CD4-positive, CD25-positive, alpha-beta regulatory T cell (primary cell): ENCODE measurements around the gene BCKDHA. TPM values are rescaled to one million over a fixed set of nuclear protein-coding genes. Genes with fewer than 3 reads are reported as not detected.
A peak's percentile ranks its signal among the peaks of the same experiment; 100 is the strongest.

Experiments used
- ATAC-seq, 2 donors: fragments of 150-1000 bp; cut with Tn5 transposase; one replicate each; pipeline ENCODE4 v1.10.0; 2021; ENCODE audit warnings: low read depth in 2 of 2, moderate number of reproducible peaks in 2 of 2, moderate library complexity in 1 of 2
- DNase-seq, 3 donors: peaks; one replicate each; pipeline versions ENCODE4 v3.0.0 to v3.0.0-alpha.2; 2012 to 2022; ENCODE audit warnings: mixed read lengths in 1 of 3
- H3K27ac ChIP-seq: one replicate; pipeline ENCODE4 v1.7.0; 2013; ENCODE audit warnings: mild to moderate bottlenecking, low read length; ENCODE audit not compliant: insufficient read depth, poor library complexity, severe bottlenecking
- H3K27me3 ChIP-seq: one replicate; pipeline ENCODE4 v1.7.0; 2013; ENCODE audit warnings: low read length; ENCODE audit not compliant: control insufficient read depth, insufficient read depth
- H3K36me3 ChIP-seq: one replicate; pipeline ENCODE4 v1.7.0; 2013; ENCODE audit warnings: mild to moderate bottlenecking, low read length, moderate library complexity; ENCODE audit not compliant: control insufficient read depth, insufficient read depth
- H3K4me1 ChIP-seq: 2 replicates; pipeline ENCODE4 v1.7.0; 2013; ENCODE audit warnings: mild to moderate bottlenecking, low read length; ENCODE audit not compliant: insufficient read depth, control insufficient read depth, poor library complexity, severe bottlenecking
- H3K4me3 ChIP-seq: one replicate; pipeline ENCODE4 v1.7.0; 2013; ENCODE audit warnings: low read depth, mild to moderate bottlenecking, low read length, moderate library complexity
- H3K9me3 ChIP-seq, 2 experiments: 1 replicate in 1 of 2; 2 replicates in 1 of 2; pipeline ENCODE4 v1.7.0; 2013; ENCODE audit warnings: low read length in 2 of 2, mild to moderate bottlenecking in 1 of 2, moderate library complexity in 1 of 2; ENCODE audit not compliant: control insufficient read depth in 2 of 2
- H3K27ac Mint-ChIP-seq, 3 donors: one replicate each; pipeline ENCODE4 v1.8.0; 2020 to 2022; ENCODE audit warnings: mild to moderate bottlenecking in 3 of 3, mixed read lengths in 3 of 3, moderate library complexity in 2 of 3
- H3K27me3 Mint-ChIP-seq: one replicate; pipeline ENCODE4 v1.8.0; 2022; ENCODE audit warnings: mild to moderate bottlenecking, mixed read lengths
- H3K36me3 Mint-ChIP-seq: one replicate; pipeline ENCODE4 v1.8.0; 2020; ENCODE audit warnings: mixed read lengths
- H3K4me1 Mint-ChIP-seq, 4 donors: one replicate each; pipeline ENCODE4 v1.8.0; 2020 to 2022; ENCODE audit warnings: mixed read lengths in 4 of 4, mild to moderate bottlenecking in 1 of 4
- H3K4me3 Mint-ChIP-seq, 4 donors: one replicate each; pipeline ENCODE4 v1.8.0; 2020 to 2022; ENCODE audit warnings: mild to moderate bottlenecking in 4 of 4, mixed read lengths in 4 of 4, moderate library complexity in 3 of 4
- H3K9me3 Mint-ChIP-seq, 7 donors: one replicate each; pipeline ENCODE4 v1.8.0; 2020 to 2022; ENCODE audit warnings: mixed read lengths in 7 of 7, mild to moderate bottlenecking in 3 of 7, moderate library complexity in 2 of 7
- polyA plus RNA-seq, 4 donors: library from polyadenylated mRNA; unstranded; fragments of 300-500 nt; fragmentation: Illumina TruSeq; gene quantifications; one replicate each; pipeline ENCODE4 v1.2.3, GENCODE V29; 2021
- total RNA-seq: library from RNA; stranded (reverse); gene quantifications from one replicate; pipeline ENCODE4 v1.2.3, GENCODE V29; 2022

Gene BCKDHA
- total and polyA plus RNA-seq, 5 donors from 2014 or later: 14.3 to 66.0 (median 60.6) TPM

GRCh38 chr19:41447732-41448332, 50.2 kb downstream of the BCKDHA start:
- DNase-seq (peak in 1 of 3 donors; percentile 29), ATAC-seq (no peak)
- peaks cover 29% of the 10 kb centered on the region for H3K27me3 Mint-ChIP-seq
- H3K36me3 ChIP-seq: no peaks in the 10 kb centered on the region
- H3K4me3 ChIP-seq: no peak overlapping the region
- no peaks in the 10 kb centered on the region for H3K36me3 Mint-ChIP-seq
- H3K9me3 ChIP-seq: no peaks in the 10 kb centered on the region
- peaks cover 0 to 2% (median 0%) of the 10 kb centered on the region in 7 donors for H3K9me3 Mint-ChIP-seq
- H3K27me3 ChIP-seq: peaks cover 2% of the 10 kb centered on the region
- no peak overlapping the region for H3K27ac Mint-ChIP-seq
- H3K4me3 Mint-ChIP-seq: peak overlapping the region in 2 of 4 donors; percentile 3 to 38
- H3K4me1 ChIP-seq: peaks cover 8% of the 10 kb centered on the region
- no peak overlapping the region for H3K27ac ChIP-seq
- H3K4me1 Mint-ChIP-seq: peaks cover 0 to 18% (median 3%) of the 10 kb centered on the region in 4 donors

DNA sequence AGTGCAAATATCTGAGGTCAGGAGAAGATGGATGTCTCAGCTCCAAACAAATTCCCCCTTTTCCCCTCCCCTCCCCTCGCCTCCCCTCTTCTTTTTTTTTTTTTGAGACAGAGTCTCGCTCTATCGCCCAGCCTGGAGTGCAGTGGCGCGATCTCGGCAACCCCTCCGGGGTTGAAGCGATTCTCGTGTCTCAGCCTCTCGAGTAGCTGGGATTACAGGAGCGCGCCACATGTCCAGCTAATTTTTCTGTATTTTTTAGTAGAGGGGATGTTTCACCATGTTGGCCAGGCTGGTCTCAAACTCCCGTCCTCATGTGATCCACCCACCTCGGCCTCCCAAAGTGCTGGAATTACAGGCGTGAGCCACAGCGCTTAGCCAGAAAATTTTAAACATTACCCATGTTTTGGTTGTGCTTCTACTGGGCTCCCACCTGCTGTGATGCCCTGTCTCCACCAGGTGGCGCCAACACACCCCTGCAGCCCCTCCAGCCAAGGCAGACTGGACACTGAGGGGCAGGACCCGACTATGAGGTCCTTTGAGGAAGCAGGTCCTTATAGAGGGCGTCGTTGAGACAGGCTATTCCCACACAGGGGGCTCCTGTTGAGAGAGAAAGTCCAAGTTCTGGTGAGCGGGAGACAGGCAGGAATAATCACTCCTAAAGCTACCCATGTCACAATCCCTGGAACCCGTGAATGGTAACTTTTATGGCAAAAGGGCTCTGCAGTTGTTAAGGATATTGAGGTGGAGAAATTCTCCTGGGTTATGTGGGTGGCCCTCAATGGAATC, 51.7 kb downstream of the BCKDHA start:
- H3K36me3 ChIP-seq: no peaks in the 10 kb centered on the region
- no peaks in the 10 kb centered on the region for H3K36me3 Mint-ChIP-seq
- DNase-seq (peak; percentile 63 to 69 (median 67)), ATAC-seq (peak; percentile 84 to 85)
- peaks cover 12% of the 10 kb centered on the region for H3K4me1 ChIP-seq
- peaks cover 25% of the 10 kb centered on the region for H3K27me3 Mint-ChIP-seq
- peaks cover 0 to 1% (median 0%) of the 10 kb centered on the region in 7 donors for H3K9me3 Mint-ChIP-seq
- peaks cover 0 to 26% (median 5%) of the 10 kb centered on the region in 4 donors for H3K4me1 Mint-ChIP-seq
- no peak overlapping the region for H3K4me3 ChIP-seq
- H3K4me3 Mint-ChIP-seq: peak overlapping the region; percentile 12 to 82 (median 70)
- no peaks in the 10 kb centered on the region for H3K9me3 ChIP-seq
- no peak overlapping the region for H3K27ac ChIP-seq
- H3K27me3 ChIP-seq: peaks cover 2% of the 10 kb centered on the region
- H3K27ac Mint-ChIP-seq: peak overlapping the region in 2 of 3 donors; percentile 69 to 88

- H3K27me3 ChIP-seq: peaks cover 2% of the 10 kb centered on the region
- Mint-ChIP-seq H3K9me3 (peaks cover 0 to 1% (median 0%) of the 10 kb centered on the region in 7 donors), H3K27me3 (peaks cover 24% of the 10 kb centered on the region), H3K4me3 (no peak overlapping the region), H3K36me3 (no peaks in the 10 kb centered on the region), H3K4me1 (peaks cover 0 to 26% (median 5%) of the 10 kb centered on the region in 4 donors), H3K27ac (no peak overlapping the region)
- H3K27ac ChIP-seq: no peak overlapping the region
- H3K36me3 ChIP-seq: no peaks in the 10 kb centered on the region
- no peaks in the 10 kb centered on the region for H3K9me3 ChIP-seq
- H3K4me3 ChIP-seq: no peak overlapping the region
- no peak for DNase-seq
- peaks cover 13% of the 10 kb centered on the region for H3K4me1 ChIP-seq
- ATAC-seq: no peak
Observed at GRCh38 chr19:41449865-41450178, 52.2 kb downstream of the BCKDHA start.

GRCh38 chr19:41452584-41453275, 55.1 kb downstream of the BCKDHA start:
- H3K36me3 Mint-ChIP-seq: no peaks in the 10 kb centered on the region
- Histone ChIP-seq H3K4me1 (peaks cover 25% of the 10 kb centered on the region), H3K4me3 (no peak overlapping the region), H3K9me3 (no peaks in the 10 kb centered on the region), H3K27me3 (peaks cover 2% of the 10 kb centered on the region), H3K36me3 (no peaks in the 10 kb centered on the region), H3K27ac (no peak overlapping the region)
- no peak for DNase-seq
- H3K4me3 Mint-ChIP-seq: no peak overlapping the region
- no peak overlapping the region for H3K27ac Mint-ChIP-seq
- peaks cover 5 to 45% (median 14%) of the 10 kb centered on the region in 4 donors for H3K4me1 Mint-ChIP-seq
- no peak for ATAC-seq
- peaks cover 0 to 1% (median 0%) of the 10 kb centered on the region in 7 donors for H3K9me3 Mint-ChIP-seq
- peaks cover 23% of the 10 kb centered on the region for H3K27me3 Mint-ChIP-seq

GRCh38 chr19:41455936-41456335, 58.3 kb downstream of the BCKDHA start:
- peak overlapping the region in 2 of 3 donors; percentile 44 to 55 for H3K27ac Mint-ChIP-seq

GRCh38 chr19:41456342-41456918, 58.8 kb downstream of the BCKDHA start:
- H3K27me3 ChIP-seq: no peaks in the 10 kb centered on the region
- no peak overlapping the region for H3K4me3 ChIP-seq
- no peaks in the 10 kb centered on the region for H3K36me3 Mint-ChIP-seq
- no peak overlapping the region for H3K4me3 Mint-ChIP-seq
- peak overlapping the region in 1 of 3 donors; percentile 88 for H3K27ac Mint-ChIP-seq
- H3K27ac ChIP-seq: no peak overlapping the region
- H3K4me1 Mint-ChIP-seq: peaks cover 9 to 43% (median 15%) of the 10 kb centered on the region in 4 donors
- H3K27me3 Mint-ChIP-seq: peaks cover 25% of the 10 kb centered on the region
- no peaks in the 10 kb centered on the region for H3K9me3 Mint-ChIP-seq
- ATAC-seq (no peak), DNase-seq (no peak)
- no peaks in the 10 kb centered on the region for H3K36me3 ChIP-seq
- H3K9me3 ChIP-seq: no peaks in the 10 kb centered on the region
- H3K4me1 ChIP-seq: peaks cover 19% of the 10 kb centered on the region

More at GRCh38 chr19:41455936-41456335, 58.3 kb downstream of the BCKDHA start:
- Histone ChIP-seq H3K27ac (no peak overlapping the region), H3K4me3 (no peak overlapping the region), H3K36me3 (no peaks in the 10 kb centered on the region), H3K27me3 (no peaks in the 10 kb centered on the region), H3K9me3 (no peaks in the 10 kb centered on the region), H3K4me1 (peaks cover 19% of the 10 kb centered on the region)
- no peak overlapping the region for H3K4me3 Mint-ChIP-seq
- ATAC-seq: no peak
- H3K4me1 Mint-ChIP-seq: peaks cover 9 to 43% (median 15%) of the 10 kb centered on the region in 4 donors
- H3K36me3 Mint-ChIP-seq: no peaks in the 10 kb centered on the region
- no peaks in the 10 kb centered on the region for H3K9me3 Mint-ChIP-seq
- no peak for DNase-seq
- H3K27me3 Mint-ChIP-seq: peaks cover 25% of the 10 kb centered on the region

GRCh38 chr19:41457241-41457640, 59.6 kb downstream of the BCKDHA start:
- Mint-ChIP-seq H3K9me3 (no peaks in the 10 kb centered on the region), H3K36me3 (no peaks in the 10 kb centered on the region), H3K4me1 (peaks cover 9 to 43% (median 15%) of the 10 kb centered on the region in 4 donors), H3K27me3 (peaks cover 25% of the 10 kb centered on the region), H3K27ac (peak overlapping the region; percentile 27 to 90 (median 88)), H3K4me3 (peak overlapping the region in 2 of 4 donors; percentile 25 to 27)
- no peaks in the 10 kb centered on the region for H3K36me3 ChIP-seq
- peak in 2 of 3 donors; percentile 48 to 93 for DNase-seq
- H3K9me3 ChIP-seq: no peaks in the 10 kb centered on the region
- no peaks in the 10 kb centered on the region for H3K27me3 ChIP-seq
- H3K27ac ChIP-seq: no peak overlapping the region
- H3K4me3 ChIP-seq: peak overlapping the region; percentile 38
- ATAC-seq: peak; percentile 95 to 99
- H3K4me1 ChIP-seq: peaks cover 19% of the 10 kb centered on the region
